SK-N-SH treated with all-trans-retinoic acid at 6 μM for 48 hours (cell line): Measurements from ENCODE around the gene CSF1.

Experiments
- ATAC-seq: fragments of 200-7000 bp; cut with Tn5 transposase; 3 replicates; pipeline ENCODE4 v1.9.1; 2020; ENCODE audit warnings: mild to moderate bottlenecking, moderate library complexity
- ARNTL ChIP-seq: fragments of 450-650 bp; formaldehyde crosslinking; IDR thresholded peaks from 2 replicates; pipeline ENCODE4 v1.5.0; 2020; ENCODE audit warnings: low read depth, mild to moderate bottlenecking, moderate library complexity, borderline replicate concordance
- BACH2 ChIP-seq: fragments of 250-450 bp; sonication (Bioruptor Pico); IDR thresholded peaks from 2 replicates; pipeline ENCODE4 v1.9.0; 2021; ENCODE audit warnings: mild to moderate bottlenecking, borderline replicate concordance
- CREB5 ChIP-seq: fragments of 250-450 bp; sonication (Bioruptor Pico); IDR thresholded peaks from 2 replicates; pipeline ENCODE4 v1.5.1; 2020; ENCODE audit warnings: low read depth, mild to moderate bottlenecking, moderate library complexity
- CSRNP3 ChIP-seq: fragments of 250-450 bp; sonication (Bioruptor Pico); IDR thresholded peaks from 2 replicates; pipeline ENCODE4 v1.5.1; 2021; ENCODE audit warnings: mild to moderate bottlenecking, moderate library complexity
- ESRRG ChIP-seq: fragments of 250-450 bp; sonication (Bioruptor Pico); IDR thresholded peaks from 2 replicates; pipeline ENCODE4 v1.6.1; 2021; ENCODE audit warnings: mild to moderate bottlenecking
- GLIS3 ChIP-seq: fragments of 250-450 bp; sonication (Bioruptor Pico); IDR thresholded peaks from 2 replicates; pipeline ENCODE4 v1.5.0; 2020; ENCODE audit warnings: mild to moderate bottlenecking, moderate library complexity
- ISL1 ChIP-seq: fragments of 250-450 bp; sonication (Bioruptor Pico); IDR thresholded peaks from 2 replicates; pipeline ENCODE4 v2.1.2; 2022; ENCODE audit warnings: mild to moderate bottlenecking, moderate library complexity
- OSR1 ChIP-seq: fragments of 250-450 bp; sonication (Bioruptor Pico); IDR thresholded peaks from 2 replicates; pipeline ENCODE4 v1.8.0; 2022; ENCODE audit warnings: moderate library complexity, mild to moderate bottlenecking, inconsistent platforms
- PATZ1 ChIP-seq: fragments of 250-450 bp; sonication (Bioruptor Pico); IDR thresholded peaks from 2 replicates; pipeline ENCODE4 v1.8.0; 2020; ENCODE audit warnings: mild to moderate bottlenecking, moderate library complexity, borderline replicate concordance
- POU6F1 ChIP-seq: fragments of 250-450 bp; sonication (Bioruptor Pico); IDR thresholded peaks from 2 replicates; pipeline ENCODE4 v1.8.0; 2021; ENCODE audit warnings: low read depth, mild to moderate bottlenecking, moderate library complexity, borderline replicate concordance
- PPARA ChIP-seq: fragments of 250-450 bp; sonication (Bioruptor Pico); IDR thresholded peaks from 2 replicates; pipeline ENCODE4 v1.5.0; 2020; ENCODE audit warnings: mild to moderate bottlenecking, borderline replicate concordance
- RARB ChIP-seq: fragments of 250-450 bp; sonication (Bioruptor Pico); IDR thresholded peaks from 2 replicates; pipeline ENCODE4 v1.8.0; 2021; ENCODE audit warnings: mild to moderate bottlenecking, moderate library complexity
- SNAI2 ChIP-seq: fragments of 250-450 bp; sonication (Bioruptor Pico); IDR thresholded peaks from 2 replicates; pipeline ENCODE4 v1.5.0; 2020; ENCODE audit warnings: mild to moderate bottlenecking, moderate library complexity
- TCF4 ChIP-seq: fragments of 250-450 bp; sonication (Bioruptor Pico); IDR thresholded peaks from 2 replicates; pipeline ENCODE4 v1.8.0; 2021; ENCODE audit warnings: mild to moderate bottlenecking, moderate library complexity, borderline replicate concordance
- TOX ChIP-seq: fragments of 250-450 bp; sonication (Bioruptor Pico); IDR thresholded peaks from 2 replicates; pipeline ENCODE4 v1.8.0; 2021; ENCODE audit warnings: mild to moderate bottlenecking, moderate library complexity, borderline replicate concordance
- TSHZ2 ChIP-seq: fragments of 250-450 bp; sonication (Bioruptor Pico); IDR thresholded peaks from 2 replicates; pipeline ENCODE4 v1.5.0; 2020; ENCODE audit warnings: mild to moderate bottlenecking, moderate library complexity
- ZFP3 ChIP-seq: fragments of 250-450 bp; sonication (Bioruptor Pico); IDR thresholded peaks from 2 replicates; pipeline ENCODE4 v1.5.0; 2020; ENCODE audit warnings: mild to moderate bottlenecking, moderate library complexity
- ZFP30 ChIP-seq: fragments of 450-650 bp; formaldehyde crosslinking; IDR thresholded peaks from 2 replicates; pipeline ENCODE4 v1.5.0; 2022; ENCODE audit warnings: mild to moderate bottlenecking, moderate library complexity
- ZNF565 ChIP-seq: fragments of 450-650 bp; formaldehyde crosslinking; conservative IDR thresholded peaks from 2 replicates; pipeline ENCODE4 v1.5.0; 2020; ENCODE audit warnings: low read depth, mild to moderate bottlenecking, moderate library complexity
- ZNF70 ChIP-seq: fragments of 450-650 bp; formaldehyde crosslinking; IDR thresholded peaks from 2 replicates; pipeline ENCODE4 v1.5.0; 2020; ENCODE audit warnings: mild to moderate bottlenecking, moderate library complexity
- ZNF8 ChIP-seq: fragments of 450-650 bp; formaldehyde crosslinking; IDR thresholded peaks from 2 replicates; pipeline ENCODE4 v1.5.0; 2020; ENCODE audit warnings: mild to moderate bottlenecking, moderate library complexity

Gene CSF1

GRCh38 chr1:109895720-109896504, 14.7 kb upstream of the CSF1 start (continued):
- TF ChIP-seq CREB5 (CRISPR knock-in tag) (no peak), TOX (CRISPR knock-in tag) (no peak), ESRRG (CRISPR knock-in tag) (no peak), RARB (CRISPR knock-in tag) (no peak), BACH2 (CRISPR knock-in tag) (no peak)

- no peak for ATAC-seq
- TF ChIP-seq PATZ1 (CRISPR knock-in tag) = no peak
- TF ChIP-seq ESRRG (CRISPR knock-in tag) = no peak
- no peak for TF ChIP-seq ISL1 (CRISPR knock-in tag)
- TF ChIP-seq PPARA (CRISPR knock-in tag) = no peak
- TF ChIP-seq SNAI2 (CRISPR knock-in tag) = no peak
- TF ChIP-seq TOX (CRISPR knock-in tag) = no peak
Observed at GRCh38 chr1:109896681-109897080, 14.0 kb upstream of the CSF1 start.

GRCh38 chr1:109897259-109897955, 13.2 kb upstream of the CSF1 start:
- no peak for ATAC-seq

GRCh38 chr1:109898842-109899241, 11.8 kb upstream of the CSF1 start:
- TF ChIP-seq ZNF565 (CRISPR knock-in tag) (no peak), OSR1 (CRISPR knock-in tag) (no peak), BACH2 (CRISPR knock-in tag) (no peak), SNAI2 (CRISPR knock-in tag) (no peak), ISL1 (CRISPR knock-in tag) (no peak), ARNTL (CRISPR knock-in tag) (no peak), ZFP3 (CRISPR knock-in tag) (no peak), ZNF8 (no peak), PPARA (CRISPR knock-in tag) (no peak), CSRNP3 (CRISPR knock-in tag) (no peak), ESRRG (CRISPR knock-in tag) (no peak), ZNF70 (CRISPR knock-in tag) (no peak), GLIS3 (no peak), POU6F1 (no peak), TOX (CRISPR knock-in tag) (no peak), PATZ1 (CRISPR knock-in tag) (no peak), TSHZ2 (CRISPR knock-in tag) (no peak), CREB5 (CRISPR knock-in tag) (no peak), RARB (CRISPR knock-in tag) (no peak), ZFP30 (CRISPR knock-in tag) (no peak)

More at GRCh38 chr1:109897259-109897955, 13.2 kb upstream of the CSF1 start:
- TF ChIP-seq TCF4 (CRISPR knock-in tag) = no peak

More at GRCh38 chr1:109898842-109899241, 11.8 kb upstream of the CSF1 start:
- no peak for ATAC-seq
